ENCODE measurements around the gene GAA. TPM values are rescaled to one million over a fixed set of nuclear protein-coding genes. Genes with fewer than 3 reads are reported as not detected.

Gene GAA
- total and polyA plus RNA-seq, 2 of the 13 experiments (the other 11 are each of a cell fraction or from before 2014, with no cell fraction given) = 21.6 to 36.4 TPM

GRCh38 chr17:80091376-80091775 is 10.0 kb upstream of the GAA start:
- CTCF ChIA-PET (ENCODE audit: low intra/inter-chr PET ratio, low total read pairs) = no interaction called here
- Histone ChIP-seq H3K36me3 (replicated peaks in 1 of 2; ENCODE audit: control insufficient read depth in 1 of 2, insufficient read depth in 2 of 2, low read length in 2 of 2) (no peaks in the 10 kb centered on the region), H3K79me2 (ENCODE audit: insufficient read depth, low read length) (no peaks in the 10 kb centered on the region), H3K27ac (ENCODE audit: extremely low read length, insufficient read depth, low read length) (no peak overlapping the region), H3K4me3 (replicated peaks in 1 of 3; ENCODE audit: insufficient read depth in 1 of 3, low read depth in 2 of 3, low read length in 3 of 3) (no peak overlapping the region), H3K9me3 (ENCODE audit: low read length) (no peaks in the 10 kb centered on the region), H3K27me3 (ENCODE audit: control insufficient read depth in 1 of 2, insufficient read depth in 2 of 2, low read length in 2 of 2) (peaks cover 8 to 51% of the 10 kb centered on the region in 2 experiments), H3K4me2 (ENCODE audit: low read depth, low read length) (no peak overlapping the region), H4K20me1 (ENCODE audit: insufficient read depth, low read length) (no peaks in the 10 kb centered on the region), H3K9ac (ENCODE audit: insufficient read depth, low read depth, low read length) (no peak overlapping the region), H2AFZ (ENCODE audit: low read length) (no peak overlapping the region), H3K4me1 (ENCODE audit: insufficient read depth, low read length) (peaks cover 11% of the 10 kb centered on the region)
- BruUV-seq (replicated peaks) = no TSS peak
- no peak for DNase-seq (ENCODE audit: low spot score)
- POLR2A ChIA-PET = interaction anchor here (0.6 kb wide), 1 partner anchor 294 kb away, joined by 3 read pairs; the partner anchor contains the start of gene CBX8
- in situ Hi-C loops (cut with HindIII; ENCODE audit: extremely low pct_ligation_motif_present, low pct_unique_long_range_greater_than_20kb) (no loop called here), intact Hi-C loops (cut with micrococcal nuclease; ENCODE audit: unreplicated experiment) (no loop called here)
- no peak for FAIRE-seq
- ATAC-seq = no peak
- WGBS (ENCODE audit: low lambda C conversion rate) = 58% methylated on average over 4 of the region's 4 CpGs
- TF ChIP-seq ATF7 (IDR thresholded peaks at IDR 0.05) = peak; percentile 30
- TF ChIP-seq ATF7 (CRISPR knock-in tag; IDR thresholded peaks at IDR 0.05) = no peak
- TF ChIP-seq ZBTB39 (CRISPR knock-in tag; IDR thresholded peaks at IDR 0.05) = no peak
- TF ChIP-seq SNAI1 (CRISPR knock-in tag; IDR thresholded peaks at IDR 0.05; ENCODE audit: borderline replicate concordance) = no peak

DNA sequence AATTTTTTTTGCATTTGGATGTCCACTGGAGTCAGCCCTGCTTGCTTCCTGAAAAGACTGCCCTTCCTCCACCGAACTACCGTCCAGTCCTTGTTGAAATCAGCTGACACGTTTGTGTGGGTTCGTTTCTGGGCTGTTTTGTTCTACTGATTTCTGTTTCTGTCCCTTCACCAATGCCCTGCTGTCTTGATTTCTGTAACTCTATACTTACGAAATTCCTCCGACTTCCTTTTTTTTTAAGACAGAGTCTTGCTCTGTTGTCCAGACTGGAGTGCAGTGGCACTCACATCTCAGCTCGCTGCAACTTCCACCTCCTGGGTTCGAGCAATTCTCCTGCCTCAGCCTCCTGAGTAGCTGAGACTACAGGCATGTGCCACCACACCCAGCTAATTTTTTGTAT is 8.4 kb upstream of the GAA start:
- H3K4me3 ChIP-seq (replicated peaks in 1 of 3; ENCODE audit: insufficient read depth in 1 of 3, low read depth in 2 of 3, low read length in 3 of 3) = no peak overlapping the region
- H3K9me3 ChIP-seq (ENCODE audit: low read length) = no peaks in the 10 kb centered on the region
- H3K4me2 ChIP-seq (ENCODE audit: low read depth, low read length) = no peak overlapping the region
- no peak for FAIRE-seq
- ChIA-PET CTCF (ENCODE audit: low intra/inter-chr PET ratio, low total read pairs) (no interaction called here), POLR2A (interaction anchor here (2.2 kb wide), 1 partner anchor 9 kb away, joined by 11 read pairs; the partner anchor contains the start of gene GAA)
- intact Hi-C loops (cut with micrococcal nuclease; ENCODE audit: unreplicated experiment) = no loop called here
- no peak overlapping the region for H3K27ac ChIP-seq (ENCODE audit: extremely low read length, insufficient read depth, low read length)
- no peaks in the 10 kb centered on the region for H4K20me1 ChIP-seq (ENCODE audit: insufficient read depth, low read length)
- no peak overlapping the region for H2AFZ ChIP-seq (ENCODE audit: low read length)
- no TSS peak for BruUV-seq (replicated peaks)
- H3K79me2 ChIP-seq (ENCODE audit: insufficient read depth, low read length) = no peaks in the 10 kb centered on the region
- WGBS (ENCODE audit: low lambda C conversion rate) = 40% methylated on average over 8 of the region's 8 CpGs
- no peak for ATAC-seq
- H3K4me1 ChIP-seq (ENCODE audit: insufficient read depth, low read length) = peaks cover 22% of the 10 kb centered on the region
- in situ Hi-C loops (cut with HindIII; ENCODE audit: extremely low pct_ligation_motif_present, low pct_unique_long_range_greater_than_20kb) = no loop called here
- peaks cover 8 to 50% of the 10 kb centered on the region in 2 experiments for H3K27me3 ChIP-seq (ENCODE audit: control insufficient read depth in 1 of 2, insufficient read depth in 2 of 2, low read length in 2 of 2)
- TF ChIP-seq SAFB2 (CRISPR knock-in tag; IDR thresholded peaks at IDR 0.05; ENCODE audit: borderline replicate concordance, low read depth) (no peak), ZNF121 (CRISPR knock-in tag; IDR thresholded peaks at IDR 0.05) (peak; percentile 44; the same call in 1 of the 2 replicates)
- DNase-seq (ENCODE audit: low spot score) = no peak
- no peaks in the 10 kb centered on the region for H3K36me3 ChIP-seq (replicated peaks in 1 of 2; ENCODE audit: control insufficient read depth in 1 of 2, insufficient read depth in 2 of 2, low read length in 2 of 2)
- no peak overlapping the region for H3K9ac ChIP-seq (ENCODE audit: insufficient read depth, low read depth, low read length)

Data from HepG2 (cell line).